Stomach (tissue), 4 donors: ENCODE results near the gene SPSB3.

ENCODE experiments used
- POLR2A ChIP-seq, 4 donors: fragments of 450-650 bp; IDR thresholded peaks; one replicate each; pipeline ENCODE4 v1.6.1; 2016; ENCODE audit warnings: antibody characterized with exemption in 4 of 4, control low read depth in 2 of 4, mild to moderate bottlenecking in 1 of 4, moderate library complexity in 1 of 4
- POLR2AphosphoS5 ChIP-seq, 3 donors: sonication (generic); formaldehyde crosslinking; IDR thresholded peaks; one replicate each; pipeline ENCODE4 v1.6.1; 2016; ENCODE audit warnings: antibody characterized with exemption in 3 of 3
- TF ChIP-seq, protein P1 (sequence below), 7 experiments: fragments of 450-650 bp in 4 of 7; fragments of 200-600 bp in 3 of 7; sonication (generic) in 3 of 7; IDR thresholded peaks; one replicate each; pipeline ENCODE4 v1.5.1; 2016 to 2019; ENCODE audit warnings: antibody characterized with exemption in 7 of 7, control low read depth in 2 of 7, mild to moderate bottlenecking in 1 of 7

DNA sequence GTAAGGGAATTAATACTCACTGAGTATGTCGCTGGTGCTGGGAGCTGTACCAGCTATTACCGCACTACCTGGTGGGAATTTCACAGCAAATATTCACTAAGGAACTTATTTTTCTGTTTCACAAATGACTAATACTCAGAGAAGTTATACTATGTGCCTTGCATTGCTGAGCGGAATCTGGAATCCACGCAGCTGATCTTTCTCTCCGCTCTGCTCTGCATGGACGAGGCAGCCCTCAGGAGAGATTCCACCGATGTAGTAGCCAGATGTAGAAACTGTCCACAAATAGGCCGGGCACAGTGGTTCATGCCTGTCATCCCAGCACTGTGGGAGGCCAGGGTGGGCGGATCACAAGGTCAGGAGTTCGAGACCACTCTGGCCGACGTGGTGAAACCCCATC lies 28.2 kb downstream of the SPSB3 start:
- TF ChIP-seq, protein P1, sequence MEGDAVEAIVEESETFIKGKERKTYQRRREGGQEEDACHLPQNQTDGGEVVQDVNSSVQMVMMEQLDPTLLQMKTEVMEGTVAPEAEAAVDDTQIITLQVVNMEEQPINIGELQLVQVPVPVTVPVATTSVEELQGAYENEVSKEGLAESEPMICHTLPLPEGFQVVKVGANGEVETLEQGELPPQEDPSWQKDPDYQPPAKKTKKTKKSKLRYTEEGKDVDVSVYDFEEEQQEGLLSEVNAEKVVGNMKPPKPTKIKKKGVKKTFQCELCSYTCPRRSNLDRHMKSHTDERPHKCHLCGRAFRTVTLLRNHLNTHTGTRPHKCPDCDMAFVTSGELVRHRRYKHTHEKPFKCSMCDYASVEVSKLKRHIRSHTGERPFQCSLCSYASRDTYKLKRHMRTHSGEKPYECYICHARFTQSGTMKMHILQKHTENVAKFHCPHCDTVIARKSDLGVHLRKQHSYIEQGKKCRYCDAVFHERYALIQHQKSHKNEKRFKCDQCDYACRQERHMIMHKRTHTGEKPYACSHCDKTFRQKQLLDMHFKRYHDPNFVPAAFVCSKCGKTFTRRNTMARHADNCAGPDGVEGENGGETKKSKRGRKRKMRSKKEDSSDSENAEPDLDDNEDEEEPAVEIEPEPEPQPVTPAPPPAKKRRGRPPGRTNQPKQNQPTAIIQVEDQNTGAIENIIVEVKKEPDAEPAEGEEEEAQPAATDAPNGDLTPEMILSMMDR (IDR thresholded peaks at IDR 0.05): no peak
- TF ChIP-seq POLR2AphosphoS5 (IDR thresholded peaks at IDR 0.05) (no peak), POLR2A (IDR thresholded peaks at IDR 0.05) (no peak)
